Mucosa of descending colon (tissue), 3 donors: ENCODE measurements around the gene TUBA3E. TPM values are rescaled to one million over a fixed set of nuclear protein-coding genes. Genes with fewer than 3 reads are reported as not detected.
"Not testable (repeated sequence)": the region's sequence is repeated elsewhere in the genome, so short reads cannot be mapped to it uniquely, and the experiment has no call there.

ENCODE experiments used
- ATAC-seq: fragments of 200-7000 bp; cut with Tn5 transposase; one replicate; pipeline ENCODE4 v1.9.1; 2020; ENCODE audit warnings: mild to moderate bottlenecking, moderate library complexity
- DNase-seq, 3 donors: peaks; one replicate each; pipeline ENCODE4 v3.0.0-alpha.2; 2020
- H3K36me3 ChIP-seq: fragments of 200-600 bp; one replicate; pipeline ENCODE4 v1.8.0; 2021; ENCODE audit warnings: low read depth, mild to moderate bottlenecking
- H3K4me1 ChIP-seq: fragments of 200-600 bp; one replicate; pipeline ENCODE4 v1.8.0; 2021; ENCODE audit warnings: low read depth, mild to moderate bottlenecking
- H3K4me3 ChIP-seq: fragments of 200-600 bp; one replicate; pipeline ENCODE4 v1.8.0; 2021; ENCODE audit warnings: mild to moderate bottlenecking
- H3K9me3 ChIP-seq: fragments of 200-600 bp; one replicate; pipeline ENCODE4 v1.8.0; 2021; ENCODE audit warnings: mild to moderate bottlenecking
- CTCF ChIP-seq: fragments of 200-600 bp; IDR thresholded peaks from one replicate; pipeline ENCODE4 v1.8.0; 2022; ENCODE audit warnings: antibody characterized with exemption, mild to moderate bottlenecking
- intact Hi-C, 2 donors: fragments of 100-400 bp; cut with DNase I in 1 of 2; cut with micrococcal nuclease in 1 of 2; formaldehyde crosslinking; loops; one replicate each; pipeline versions ENCODE4 v1.11.0 to v1.11.1; 2022; cut with DNase I, micrococcal nuclease
- total RNA-seq, 3 donors: library from RNA; stranded (reverse); fragmentation: NEBNext Ultra II Directional in 2 of 3; extraction: Animal tissue kit (Norgen Biotek cat#: 25700) in 2 of 3; gene quantifications; one replicate each; pipeline versions ENCODE4 v1.2.1 to v1.2.4, GENCODE V29; 2021 to 2023
- donor health status: DM: no; HTN: no; CAD: no; lungs with moderate emphysema.
- donor health status: DM: no; HTN: no; CAD: no.
- donor health status: DM: no; HTN: yes; CAD: no.

The TUBA3E gene
- total RNA-seq, 3 donors from 2014 or later = not detected

- DNase-seq, H3K4me3 ChIP-seq, ATAC-seq, intact Hi-C loops, H3K9me3 ChIP-seq, H3K36me3 ChIP-seq, H3K4me1 ChIP-seq: not testable (repeated sequence)
Observed at GRCh38 chr2:130193824-130194223, 4.4 kb downstream of the TUBA3E start.

GRCh38 chr2:130192451-130192850 lies 5.8 kb downstream of the TUBA3E start:
- intact Hi-C loops = not testable (repeated sequence)

GRCh38 chr2:130191319-130191718 lies 6.9 kb downstream of the TUBA3E start:
- intact Hi-C loops, H3K9me3 ChIP-seq, H3K36me3 ChIP-seq, ATAC-seq, H3K4me3 ChIP-seq, DNase-seq, H3K4me1 ChIP-seq: not testable (repeated sequence)

More at GRCh38 chr2:130192451-130192850, 5.8 kb downstream of the TUBA3E start:
- not testable (repeated sequence) for DNase-seq, H3K9me3 ChIP-seq, H3K36me3 ChIP-seq, H3K4me3 ChIP-seq, ATAC-seq, H3K4me1 ChIP-seq

- H3K36me3 ChIP-seq = no peaks in the 10 kb centered on the region
- no peaks in the 10 kb centered on the region for H3K4me1 ChIP-seq
- TF ChIP-seq CTCF = no peak
- no peak for ATAC-seq
- no peak overlapping the region for H3K4me3 ChIP-seq
- intact Hi-C loops = no loop called here
- DNase-seq = no peak
- H3K9me3 ChIP-seq = no peaks in the 10 kb centered on the region
Observed at GRCh38 chr2:130190237-130190636, 8.0 kb downstream of the TUBA3E start.

GRCh38 chr2:130188958-130189357 lies 9.3 kb downstream of the TUBA3E start:
- H3K9me3 ChIP-seq, ATAC-seq, H3K36me3 ChIP-seq, H3K4me1 ChIP-seq, DNase-seq, H3K4me3 ChIP-seq: not testable (repeated sequence)
- intact Hi-C loops = loop anchor here (10.0 kb wide), 1 partner anchor 146 kb away; no protein-coding TSS in a partner anchor

GRCh38 chr2:130187859-130188792 lies 10.1 kb downstream of the TUBA3E start:
- intact Hi-C loops = loop anchor here (10.0 kb wide), 1 partner anchor 147 kb away; no protein-coding TSS in a partner anchor
- H3K36me3 ChIP-seq, DNase-seq, H3K4me1 ChIP-seq, H3K4me3 ChIP-seq, ATAC-seq, H3K9me3 ChIP-seq: not testable (repeated sequence)

- Histone ChIP-seq H3K9me3 (no peaks in the 10 kb centered on the region), H3K36me3 (no peaks in the 10 kb centered on the region), H3K4me1 (no peaks in the 10 kb centered on the region), H3K4me3 (no peak overlapping the region)
- DNase-seq (no peak), ATAC-seq (no peak)
- intact Hi-C loops = loop anchor here (10.0 kb wide), 1 partner anchor 148 kb away; no protein-coding TSS in a partner anchor
- TF ChIP-seq CTCF = no peak
Observed at GRCh38 chr2:130187268-130187667, 11.0 kb downstream of the TUBA3E start.

- no peak for TF ChIP-seq CTCF
- H3K9me3 ChIP-seq = no peaks in the 10 kb centered on the region
- ATAC-seq = no peak
- no peaks in the 10 kb centered on the region for H3K36me3 ChIP-seq
- no peaks in the 10 kb centered on the region for H3K4me1 ChIP-seq
- H3K4me3 ChIP-seq = no peak overlapping the region
- intact Hi-C loops = loop anchor here (10.0 kb wide), 1 partner anchor 148 kb away; no protein-coding TSS in a partner anchor
- DNase-seq = no peak
Observed at GRCh38 chr2:130186391-130186790, 11.8 kb downstream of the TUBA3E start.
